GM12874 (cell line): Measurements from ENCODE around the gene FXR2.

Experiments
- TF ChIP-seq, protein P1 (sequence below): IDR thresholded peaks from 2 replicates; pipeline ENCODE4 v1.5.1; 2011; ENCODE audit warnings: low read depth, mild to moderate bottlenecking, control low read depth, low read length, moderate library complexity; ENCODE audit not compliant: insufficient read depth

The FXR2 gene

GRCh38 chr17:7651097-7651664 lies 36.5 kb upstream of the FXR2 start:
- TF ChIP-seq, protein P1, sequence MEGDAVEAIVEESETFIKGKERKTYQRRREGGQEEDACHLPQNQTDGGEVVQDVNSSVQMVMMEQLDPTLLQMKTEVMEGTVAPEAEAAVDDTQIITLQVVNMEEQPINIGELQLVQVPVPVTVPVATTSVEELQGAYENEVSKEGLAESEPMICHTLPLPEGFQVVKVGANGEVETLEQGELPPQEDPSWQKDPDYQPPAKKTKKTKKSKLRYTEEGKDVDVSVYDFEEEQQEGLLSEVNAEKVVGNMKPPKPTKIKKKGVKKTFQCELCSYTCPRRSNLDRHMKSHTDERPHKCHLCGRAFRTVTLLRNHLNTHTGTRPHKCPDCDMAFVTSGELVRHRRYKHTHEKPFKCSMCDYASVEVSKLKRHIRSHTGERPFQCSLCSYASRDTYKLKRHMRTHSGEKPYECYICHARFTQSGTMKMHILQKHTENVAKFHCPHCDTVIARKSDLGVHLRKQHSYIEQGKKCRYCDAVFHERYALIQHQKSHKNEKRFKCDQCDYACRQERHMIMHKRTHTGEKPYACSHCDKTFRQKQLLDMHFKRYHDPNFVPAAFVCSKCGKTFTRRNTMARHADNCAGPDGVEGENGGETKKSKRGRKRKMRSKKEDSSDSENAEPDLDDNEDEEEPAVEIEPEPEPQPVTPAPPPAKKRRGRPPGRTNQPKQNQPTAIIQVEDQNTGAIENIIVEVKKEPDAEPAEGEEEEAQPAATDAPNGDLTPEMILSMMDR: no peak

- TF ChIP-seq, protein P1: no peak
These were observed 35.9 kb upstream of the FXR2 start, which contains the start of gene ATP1B2 for GRCh38 chr17:7650509-7651096. Gene ATP1B2, plus strand, starts transcription at chr17:7650926. Its CDS starts 593 bp downstream, at chr17:7651519.

DNA sequence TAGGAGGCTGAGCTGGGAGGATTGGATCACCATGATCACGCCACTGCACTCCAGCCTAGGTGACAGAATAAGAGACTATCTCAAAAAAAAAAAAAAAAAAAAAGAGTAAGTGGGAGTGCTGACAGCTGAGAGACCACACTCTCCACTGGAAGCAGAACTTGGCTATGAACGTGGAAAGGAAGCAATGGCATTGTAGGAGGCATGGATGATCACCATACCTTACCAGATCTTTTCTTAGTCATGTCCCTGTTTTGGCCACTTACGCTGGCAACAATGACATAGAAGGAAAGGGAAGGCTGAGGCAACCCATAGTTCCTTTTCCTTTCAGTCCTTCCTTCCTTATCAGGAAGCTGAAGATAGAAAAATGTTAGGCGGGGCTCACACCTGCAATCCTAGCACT lies 32.3 kb upstream of the FXR2 start:
- TF ChIP-seq, protein P1: no peak

- TF ChIP-seq, protein P1: no peak
These were observed 31.8 kb upstream of the FXR2 start for GRCh38 chr17:7646457-7646856.

- TF ChIP-seq, protein P1: no peak
These were observed 30.1 kb upstream of the FXR2 start for GRCh38 chr17:7644775-7645174.

- TF ChIP-seq, protein P1: no peak
These were observed 26.1 kb upstream of the FXR2 start for GRCh38 chr17:7640783-7641182.

DNA sequence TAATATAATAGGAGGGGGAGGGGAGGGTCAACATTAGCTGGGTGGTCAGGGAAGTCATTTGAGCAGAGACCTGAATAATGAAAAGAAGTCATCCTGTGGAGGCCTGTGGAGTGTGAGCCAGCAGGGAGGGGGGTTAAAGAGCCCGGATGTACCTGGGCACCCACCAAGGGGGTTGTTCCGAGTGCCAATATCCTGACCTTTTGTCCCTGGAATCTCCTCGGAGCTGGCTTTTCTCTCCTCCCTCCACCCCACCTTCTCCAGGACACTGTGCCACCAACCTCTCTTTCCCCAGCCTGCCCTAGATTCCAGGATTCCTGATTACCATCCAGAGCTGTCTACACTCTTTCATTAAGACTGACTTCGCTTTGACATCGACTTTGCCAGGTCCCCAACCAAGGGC lies 21.5 kb upstream of the FXR2 start:
- TF ChIP-seq, protein P1: no peak
